ENCODE data around the gene LGALS1.
"Not testable (repeated sequence)": the region's sequence is repeated elsewhere in the genome, so short reads cannot be mapped to it uniquely, and the experiment has no call there.

DNA sequence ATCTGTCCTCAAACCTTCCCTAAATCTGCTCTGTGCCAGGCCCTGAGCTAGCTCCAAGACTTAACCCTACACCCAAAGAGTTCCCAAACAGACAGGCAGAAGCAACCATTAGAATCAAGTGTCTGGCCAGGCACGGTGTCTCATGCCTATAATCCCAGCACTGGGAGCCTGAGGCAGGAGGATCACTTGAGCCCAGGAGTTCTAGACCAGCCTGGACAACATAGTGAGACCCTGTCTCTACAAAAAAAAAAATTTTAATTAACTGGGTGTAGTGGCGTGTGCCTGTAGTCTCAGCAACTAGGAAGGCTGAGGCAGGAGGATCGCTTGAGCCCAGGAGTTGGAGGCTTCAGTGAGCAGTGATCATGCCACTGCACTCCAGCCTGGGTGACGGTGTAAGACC lies 18.9 kb upstream of the LGALS1 start:
- not testable (repeated sequence) for TF ChIP-seq JUND (IDR thresholded peaks at IDR 0.05); CTCF (IDR thresholded peaks at IDR 0.05; ENCODE audit: low read depth, low read length, missing input control); YY1 (IDR thresholded peaks at IDR 0.05); RAD21 (IDR thresholded peaks at IDR 0.05); RXRA (IDR thresholded peaks at IDR 0.05); REST (IDR thresholded peaks at IDR 0.05); HNF4A (conservative IDR thresholded peaks at IDR 0.05); EGR1 (IDR thresholded peaks at IDR 0.05; ENCODE audit: low read depth in 2 of 2); TAF1 (conservative IDR thresholded peaks at IDR 0.05); SP1 (IDR thresholded peaks at IDR 0.05); GABPA (IDR thresholded peaks at IDR 0.05 in 1 of 2, conservative IDR thresholded peaks at IDR 0.05 in 1 of 2)
- TF ChIP-seq, protein P1, sequence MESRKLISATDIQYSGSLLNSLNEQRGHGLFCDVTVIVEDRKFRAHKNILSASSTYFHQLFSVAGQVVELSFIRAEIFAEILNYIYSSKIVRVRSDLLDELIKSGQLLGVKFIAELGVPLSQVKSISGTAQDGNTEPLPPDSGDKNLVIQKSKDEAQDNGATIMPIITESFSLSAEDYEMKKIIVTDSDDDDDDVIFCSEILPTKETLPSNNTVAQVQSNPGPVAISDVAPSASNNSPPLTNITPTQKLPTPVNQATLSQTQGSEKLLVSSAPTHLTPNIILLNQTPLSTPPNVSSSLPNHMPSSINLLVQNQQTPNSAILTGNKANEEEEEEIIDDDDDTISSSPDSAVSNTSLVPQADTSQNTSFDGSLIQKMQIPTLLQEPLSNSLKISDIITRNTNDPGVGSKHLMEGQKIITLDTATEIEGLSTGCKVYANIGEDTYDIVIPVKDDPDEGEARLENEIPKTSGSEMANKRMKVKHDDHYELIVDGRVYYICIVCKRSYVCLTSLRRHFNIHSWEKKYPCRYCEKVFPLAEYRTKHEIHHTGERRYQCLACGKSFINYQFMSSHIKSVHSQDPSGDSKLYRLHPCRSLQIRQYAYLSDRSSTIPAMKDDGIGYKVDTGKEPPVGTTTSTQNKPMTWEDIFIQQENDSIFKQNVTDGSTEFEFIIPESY (IDR thresholded peaks at IDR 0.05): not testable (repeated sequence)
- TF ChIP-seq, protein P2, sequence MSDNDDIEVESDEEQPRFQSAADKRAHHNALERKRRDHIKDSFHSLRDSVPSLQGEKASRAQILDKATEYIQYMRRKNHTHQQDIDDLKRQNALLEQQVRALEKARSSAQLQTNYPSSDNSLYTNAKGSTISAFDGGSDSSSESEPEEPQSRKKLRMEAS (IDR thresholded peaks at IDR 0.05): not testable (repeated sequence)
